HG03159 (cell line): ENCODE data around the gene FAM83B.
"Not testable (repeated sequence)": the region's sequence is repeated elsewhere in the genome, so short reads cannot be mapped to it uniquely, and the experiment has no call there.

Experiments used
- ATAC-seq: cut with Tn5 transposase; IDR thresholded peaks from one replicate; pipeline ENCODE4 v1.9.1; 2021; ENCODE audit warnings: mild to moderate bottlenecking, moderate library complexity; ENCODE audit not compliant: unreplicated experiment

The FAM83B gene

GRCh38 chr6:54897462-54898189 lies 51.1 kb downstream of the FAM83B start:
- ATAC-seq: no peak

- ATAC-seq: no peak
Observed at GRCh38 chr6:54898767-54899166, 52.2 kb downstream of the FAM83B start.

GRCh38 chr6:54899442-54899841 lies 52.9 kb downstream of the FAM83B start:
- no peak for ATAC-seq

GRCh38 chr6:54899986-54900385 lies 53.4 kb downstream of the FAM83B start:
- ATAC-seq: no peak

- ATAC-seq: no peak
Observed at GRCh38 chr6:54900666-54901065, 54.1 kb downstream of the FAM83B start.

- no peak for ATAC-seq
Observed at GRCh38 chr6:54903884-54904283, 57.3 kb downstream of the FAM83B start.

DNA sequence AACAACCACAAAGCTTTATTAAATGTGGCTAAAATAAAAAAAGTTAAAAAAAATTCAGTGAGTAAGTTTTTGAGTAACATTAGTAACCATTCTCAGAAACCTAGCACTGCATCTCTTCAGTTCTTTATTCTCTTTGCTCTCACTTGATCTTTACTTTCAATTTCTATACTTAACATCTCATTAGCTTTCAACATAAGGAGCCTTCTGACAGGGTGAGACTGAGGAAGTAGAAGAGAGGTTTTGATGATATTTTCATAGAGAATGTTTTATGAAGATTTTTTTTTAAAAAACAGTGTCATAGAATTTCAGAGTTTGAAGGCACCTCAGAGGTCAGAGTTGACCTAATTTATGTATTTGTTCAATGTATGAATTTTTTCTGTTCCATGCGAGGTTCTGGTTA lies 60.8 kb downstream of the FAM83B start:
- ATAC-seq: peak; percentile 64

GRCh38 chr6:54909184-54909583 lies 62.6 kb downstream of the FAM83B start:
- ATAC-seq: no peak

- no peak for ATAC-seq
Observed at GRCh38 chr6:54910431-54910884, 63.9 kb downstream of the FAM83B start.

DNA sequence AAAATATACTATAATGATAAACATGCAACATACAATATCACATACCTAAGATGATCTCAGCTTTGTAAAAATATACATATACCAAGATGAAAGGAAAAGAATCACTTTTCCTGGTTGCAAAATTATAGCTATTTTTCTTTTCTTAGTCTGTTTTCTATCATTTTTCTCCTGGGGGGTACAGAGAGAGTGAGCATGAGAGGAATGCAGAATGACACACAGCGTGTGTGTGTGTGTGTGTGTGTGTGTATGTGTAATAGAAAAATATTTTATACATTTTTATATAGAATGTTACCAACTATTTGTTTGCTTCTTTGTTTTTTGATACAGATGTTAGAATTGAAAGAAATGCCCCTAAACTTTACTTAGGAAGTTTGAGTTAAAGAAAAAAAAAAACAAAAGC lies 64.3 kb downstream of the FAM83B start:
- no peak for ATAC-seq

GRCh38 chr6:54913211-54913610 lies 66.6 kb downstream of the FAM83B start:
- ATAC-seq: no peak

- ATAC-seq: no peak
Observed at GRCh38 chr6:54916858-54917257, 70.3 kb downstream of the FAM83B start.

DNA sequence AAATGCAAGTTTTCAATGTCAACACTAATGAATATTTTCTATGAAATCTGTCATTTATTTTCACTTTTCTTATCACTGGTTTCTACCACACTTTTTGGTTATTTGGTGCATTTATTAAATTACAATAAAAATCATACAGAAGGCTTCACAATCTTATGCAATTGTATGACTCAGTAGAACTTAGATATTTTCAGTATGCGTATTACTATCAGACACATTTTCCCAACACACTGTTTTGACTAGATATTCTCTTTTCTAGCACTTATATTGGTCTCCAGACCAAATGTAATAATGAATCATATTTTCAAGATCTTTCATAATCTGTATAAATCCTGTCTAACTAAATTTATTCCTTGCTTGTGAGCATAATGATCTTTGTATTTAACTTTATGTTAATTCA lies 74.1 kb downstream of the FAM83B start:
- ATAC-seq: no peak

- ATAC-seq: no peak
Observed at GRCh38 chr6:54921891-54922290, 75.3 kb downstream of the FAM83B start.

DNA sequence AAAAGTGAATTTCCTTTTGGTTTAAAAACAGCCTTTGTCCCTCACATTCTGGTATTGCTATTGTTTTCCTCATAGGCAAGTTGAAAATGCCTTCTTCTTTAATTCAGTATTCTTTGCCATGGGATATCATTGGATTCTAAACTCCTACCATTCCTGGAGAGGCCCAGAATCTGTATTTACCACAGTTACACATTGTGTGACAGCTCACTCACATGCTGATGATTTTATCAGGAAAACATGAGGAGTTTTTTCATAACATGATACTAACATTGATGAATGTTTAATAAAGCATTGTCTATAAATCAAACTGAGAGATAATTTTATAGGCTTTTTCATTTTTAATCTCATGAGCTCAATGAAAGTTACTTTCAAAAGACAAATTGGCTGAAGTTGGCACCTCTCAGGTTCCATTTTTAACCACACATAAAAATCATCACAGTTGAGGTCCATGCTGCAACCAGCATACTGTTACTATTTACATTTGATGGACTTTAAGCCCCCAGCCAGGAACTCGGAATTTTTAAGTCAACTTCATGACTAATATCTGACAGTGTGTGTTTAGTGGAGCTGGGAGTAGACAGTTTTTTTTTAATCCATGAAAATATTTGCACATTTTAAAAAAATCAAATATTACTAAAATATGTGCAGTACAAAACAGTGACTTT lies 82.8 kb downstream of the FAM83B start:
- ATAC-seq: no peak

DNA sequence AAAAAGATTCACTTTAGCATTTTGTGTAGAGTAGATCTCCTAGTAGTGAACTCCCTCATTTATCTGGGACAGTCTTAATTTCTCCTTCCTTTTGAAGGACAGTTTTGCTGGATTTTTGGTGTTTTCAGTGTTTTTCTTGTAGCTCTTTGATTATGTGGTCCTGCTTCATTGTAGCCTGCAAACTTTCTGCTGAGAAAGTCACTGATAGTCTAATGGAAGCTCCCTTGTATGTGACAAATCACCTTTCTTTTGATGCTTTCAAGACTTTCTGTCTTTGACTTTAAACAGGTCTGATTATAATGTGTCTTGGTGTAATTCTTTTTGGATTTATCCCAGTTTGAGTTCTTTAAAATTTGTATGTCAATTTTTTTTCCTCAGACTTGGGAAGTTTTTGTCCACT lies 86.1 kb downstream of the FAM83B start:
- ATAC-seq: no peak

- ATAC-seq: no peak
Observed at GRCh38 chr6:54935739-54936138, 89.2 kb downstream of the FAM83B start.

DNA sequence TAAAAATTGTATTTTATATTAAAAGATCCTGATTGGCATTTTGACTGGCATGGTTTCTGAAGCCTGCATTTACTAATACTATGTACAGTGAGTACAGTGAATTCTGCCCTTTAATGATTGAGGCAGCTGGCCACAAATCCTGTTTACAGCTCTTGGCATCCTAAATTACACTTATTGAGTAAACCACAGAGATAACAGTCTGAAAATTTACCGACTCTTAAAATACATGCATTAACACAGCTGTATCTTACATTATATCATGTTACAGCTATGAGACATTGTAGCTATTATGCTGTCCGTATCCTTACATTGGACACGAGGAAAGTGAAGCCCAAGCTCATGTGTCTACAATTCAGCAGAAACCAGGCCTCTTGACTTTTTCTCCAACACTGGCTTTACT lies 90.8 kb downstream of the FAM83B start:
- ATAC-seq: no peak

DNA sequence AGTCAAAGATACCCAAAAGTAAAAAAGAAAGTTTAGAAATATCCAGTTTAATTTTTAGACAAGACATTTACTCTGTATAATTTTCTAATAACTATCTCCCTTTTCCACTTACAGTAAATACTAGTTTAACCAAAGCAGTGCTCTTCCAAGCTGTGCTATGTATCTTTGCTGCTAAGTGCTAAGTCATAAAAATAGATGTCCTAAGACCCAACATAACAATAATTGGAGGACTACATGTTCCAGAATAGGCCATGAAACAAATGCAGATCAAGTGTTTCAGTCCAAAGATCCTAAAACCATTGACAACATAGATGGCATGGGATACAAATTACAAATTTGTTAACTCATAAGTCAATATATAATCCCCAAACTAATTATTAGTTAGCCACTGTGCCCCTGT lies 111.1 kb downstream of the FAM83B start:
- ATAC-seq: no peak

DNA sequence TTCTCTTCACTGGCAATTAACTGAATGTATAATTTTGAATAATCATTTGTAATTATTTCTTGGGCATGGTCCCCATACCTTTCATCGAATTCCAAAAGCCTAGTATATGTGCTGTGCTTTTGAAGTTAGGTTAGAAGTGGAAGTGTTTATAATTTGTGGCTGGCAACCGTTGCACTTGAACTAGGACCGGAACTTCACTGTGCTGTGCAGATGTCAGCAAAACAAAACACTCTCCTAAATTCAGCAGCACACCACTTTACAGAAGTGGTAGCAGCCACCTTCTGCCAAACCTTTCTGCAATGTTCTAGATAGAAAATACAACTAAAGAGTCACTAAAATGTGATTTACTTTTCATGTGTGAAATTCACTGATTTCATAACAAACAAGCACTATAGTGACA lies 111.9 kb downstream of the FAM83B start:
- no peak for ATAC-seq

GRCh38 chr6:54959820-54960219 lies 113.2 kb downstream of the FAM83B start:
- ATAC-seq: no peak

- not testable (repeated sequence) for ATAC-seq
Observed at GRCh38 chr6:54961372-54961771, 114.8 kb downstream of the FAM83B start.

GRCh38 chr6:54970337-54970736 lies 123.8 kb downstream of the FAM83B start:
- no peak for ATAC-seq
